IMR-90 (cell line): Measurements from ENCODE around the gene GAS5. TPM values are rescaled to one million over a fixed set of nuclear protein-coding genes. Genes with fewer than 3 reads are reported as not detected.

Source experiments
- ATAC-seq: fragments of 200-7000 bp; cut with Tn5 transposase; 2 replicates; pipeline ENCODE4 v1.9.1; 2020; ENCODE audit warnings: low read depth, mild to moderate bottlenecking, moderate library complexity
- BruUV-seq: library from RNA; stranded (reverse); fragments of 400-500 nt; replicated peaks from 2 replicates; lab custom pipeline; 2021; lab: Mats Ljungman, UMichigan
- CTCF ChIA-PET: fragments of 300-600 bp; formaldehyde crosslinking; extraction: SDS; loops from one replicate; lab custom pipeline; 2021; ENCODE audit warnings: antibody characterized with exemption; lab: Yijun Ruan, JAX
- POLR2A ChIA-PET: fragments of 300-600 bp; sonication (Branson Sonifier 250); formaldehyde crosslinking; loops from one replicate; lab custom pipeline; 2022; ENCODE audit warnings: antibody characterized with exemption; ENCODE audit not compliant: unreplicated experiment; lab: Charles Lee
- DNase-seq: peaks from one replicate; pipeline ENCODE4 v3.0.0; 2013
- H2AFZ ChIP-seq: replicated peaks from 2 replicates; pipeline ENCODE3; 2013; ENCODE audit warnings: low read length, mild to moderate bottlenecking; ENCODE audit not compliant: poor library complexity
- H2AK5ac ChIP-seq: 2 replicates; pipeline ENCODE4 v1.6.1; 2013; ENCODE audit warnings: low read depth, low read length, inconsistent platforms
- H2AK9ac ChIP-seq: replicated peaks from 2 replicates; pipeline ENCODE3; 2013; ENCODE audit warnings: mild to moderate bottlenecking, low read depth, low read length, moderate library complexity; ENCODE audit not compliant: poor library complexity
- H2BK120ac ChIP-seq: 2 replicates; pipeline ENCODE4 v1.6.1; 2013; ENCODE audit warnings: low read depth, low read length, inconsistent platforms
- H2BK15ac ChIP-seq: 3 replicates; pipeline ENCODE4 v1.6.1; 2013; ENCODE audit warnings: low read depth, low read length, inconsistent platforms
- H2BK20ac ChIP-seq: 2 replicates; pipeline ENCODE4 v1.6.1; 2013; ENCODE audit warnings: low read depth, mild to moderate bottlenecking, inconsistent platforms, low read length, moderate library complexity
- H2BK5ac ChIP-seq: 2 replicates; pipeline ENCODE4 v1.6.1; 2013; ENCODE audit warnings: mild to moderate bottlenecking, low read depth, low read length, inconsistent platforms; ENCODE audit not compliant: poor library complexity, severe bottlenecking
- H3K14ac ChIP-seq: replicated peaks from 2 replicates; pipeline ENCODE4 v1.6.1; 2013; ENCODE audit warnings: low read depth, low read length, inconsistent platforms
- H3K18ac ChIP-seq: 2 replicates; pipeline ENCODE4 v1.6.1; 2013; ENCODE audit warnings: low read depth, low read length, control low read depth
- H3K23ac ChIP-seq: 2 replicates; pipeline ENCODE4 v1.6.1; 2013; ENCODE audit warnings: low read depth, low read length, inconsistent platforms
- H3K27ac ChIP-seq: 2 replicates; pipeline ENCODE4 v1.5.1; 2013; ENCODE audit warnings: mild to moderate bottlenecking, control low read depth, low read length; ENCODE audit not compliant: insufficient read depth
- H3K27me3 ChIP-seq: 2 replicates; pipeline ENCODE4 v1.6.1; 2013; ENCODE audit warnings: low read length; ENCODE audit not compliant: control insufficient read depth, insufficient read depth
- H3K36me3 ChIP-seq: 2 replicates; pipeline ENCODE4 v1.6.1; 2013; ENCODE audit warnings: low read length, mixed read lengths; ENCODE audit not compliant: control insufficient read depth, insufficient read depth
- H3K4ac ChIP-seq: 2 replicates; pipeline ENCODE4 v1.6.1; 2013; ENCODE audit warnings: low read depth, low read length, inconsistent platforms
- H3K4me1 ChIP-seq: 2 replicates; pipeline ENCODE4 v1.6.1; 2013; ENCODE audit warnings: low read length, mixed read lengths; ENCODE audit not compliant: control insufficient read depth, insufficient read depth
- H3K4me2 ChIP-seq: 2 replicates; pipeline ENCODE4 v1.6.1; 2013; ENCODE audit warnings: low read depth, mild to moderate bottlenecking, control low read depth, low read length, moderate library complexity
- H3K4me3 ChIP-seq: 2 replicates; pipeline ENCODE4 v1.5.1; 2013; ENCODE audit warnings: low read depth, mild to moderate bottlenecking, control low read depth, low read length, moderate library complexity; ENCODE audit not compliant: insufficient read depth
- H3K56ac ChIP-seq: 2 replicates; pipeline ENCODE4 v1.6.1; 2013; ENCODE audit warnings: low read length, inconsistent platforms; ENCODE audit not compliant: insufficient read depth; ENCODE audit errors: extremely low read depth
- H3K79me1 ChIP-seq, 2 experiments: 2 replicates each; pipeline ENCODE4 v1.6.1; 2013; ENCODE audit warnings: low read length in 2 of 2, inconsistent platforms in 1 of 2, low read depth in 1 of 2
- H3K9ac ChIP-seq: 2 replicates; pipeline ENCODE4 v1.6.1; 2013; ENCODE audit warnings: low read depth, low read length, control low read depth
- H3K9me1 ChIP-seq: 2 replicates; pipeline ENCODE4 v1.6.1; 2013; ENCODE audit warnings: low read length, inconsistent platforms; ENCODE audit not compliant: insufficient read depth
- H3K9me3 ChIP-seq: 2 replicates; pipeline ENCODE4 v1.6.1; 2013; ENCODE audit warnings: low read length; ENCODE audit not compliant: control insufficient read depth, insufficient read depth
- H4K20me1 ChIP-seq: 2 replicates; pipeline ENCODE4 v1.6.1; 2013; ENCODE audit warnings: low read length, inconsistent platforms; ENCODE audit not compliant: insufficient read depth
- H4K5ac ChIP-seq: 2 replicates; pipeline ENCODE4 v1.6.1; 2013; ENCODE audit warnings: mild to moderate bottlenecking, low read depth, low read length, control low read depth
- H4K8ac ChIP-seq, 2 experiments: 2 replicates each; pipeline ENCODE4 v1.6.1; 2013; ENCODE audit warnings: low read depth in 2 of 2, low read length in 2 of 2, control low read depth in 1 of 2, inconsistent platforms in 1 of 2
- H4K91ac ChIP-seq: 2 replicates; pipeline ENCODE4 v1.6.1; 2013; ENCODE audit warnings: low read depth, low read length, inconsistent platforms; ENCODE audit not compliant: insufficient read depth
- CEBPB ChIP-seq: IDR thresholded peaks from 2 replicates; pipeline ENCODE4 v1.6.1; 2012; ENCODE audit warnings: low read depth, low read length, improper control_type of control experiment
- CTCF ChIP-seq: conservative IDR thresholded peaks from 2 replicates; pipeline ENCODE4 v1.5.1; 2012; ENCODE audit warnings: mild to moderate bottlenecking, low read depth, low read length, improper control_type of control experiment
- MAFK ChIP-seq: IDR thresholded peaks from 2 replicates; pipeline ENCODE4 v1.6.1; 2012; ENCODE audit warnings: low read depth, low read length, improper control_type of control experiment
- MAZ ChIP-seq: IDR thresholded peaks from 2 replicates; pipeline ENCODE4 v1.6.1; 2012; ENCODE audit warnings: low read depth, mild to moderate bottlenecking, low read length, improper control_type of control experiment, moderate library complexity, borderline replicate concordance
- NFE2L2 ChIP-seq: fragments of 150-350 bp; IDR thresholded peaks from 2 replicates; pipeline ENCODE4 v1.6.1; 2016; ENCODE audit warnings: low read depth, mild to moderate bottlenecking, low read length
- POLR2A ChIP-seq: IDR thresholded peaks from 2 replicates; pipeline ENCODE4 v1.6.1; 2012; ENCODE audit warnings: mild to moderate bottlenecking, low read depth, low read length
- RAD21 ChIP-seq: IDR thresholded peaks from 2 replicates; pipeline ENCODE4 v1.6.1; 2012; ENCODE audit warnings: low read length, improper control_type of control experiment
- RCOR1 ChIP-seq: IDR thresholded peaks from 2 replicates; pipeline ENCODE4 v1.6.1; 2012; ENCODE audit warnings: mild to moderate bottlenecking, low read length, improper control_type of control experiment; ENCODE audit not compliant: insufficient replicate concordance
- RFX5 ChIP-seq: IDR thresholded peaks from 2 replicates; pipeline ENCODE4 v1.8.0; 2012; ENCODE audit warnings: low read depth, mild to moderate bottlenecking, low read length, moderate library complexity
- USF2 ChIP-seq: fragments of 150-350 bp; IDR thresholded peaks from 2 replicates; pipeline ENCODE4 v1.6.1; 2017; ENCODE audit warnings: mild to moderate bottlenecking, antibody characterized with exemption, low read length, low read depth
- WGBS, 2 experiments: methylation state at CpG; one replicate each; pipeline versions ENCODE4 v1.1.5 to v1.1.7; 2013; ENCODE audit warnings: missing lambda C conversion rate in 2 of 2; ENCODE audit not compliant: insufficient read length in 1 of 2; ENCODE audit errors: extremely low coverage in 2 of 2; 5-methylcytosine and 5-hydroxymethylcytosine counted together
- dilution Hi-C: fragments of 300-500 bp; cut with HindIII; formaldehyde crosslinking; loops from one replicate; pipeline ENCODE4 v1.14.3; 2018; ENCODE audit warnings: low sequenced_read_pairs; ENCODE audit not compliant: unreplicated experiment
- in situ Hi-C: fragments of 300-500 bp; cut with MboI; formaldehyde crosslinking; loops from 3 replicates; pipeline ENCODE4 v1.14.3; 2019; ENCODE audit warnings: low sequenced_read_pairs, inconsistent platforms, mixed read lengths
- intact Hi-C: fragments of 100-400 bp; cut with micrococcal nuclease; formaldehyde crosslinking; loops from 2 replicates; pipeline ENCODE4 v1.10.0; 2022
- polyA plus RNA-seq, 3 experiments: library from polyadenylated mRNA; depleted of rRNA; stranded (reverse); fragments of >200 nt; gene quantifications; 2 replicates each; pipeline ENCODE4 v1.2.3, GENCODE V29; 2012; ENCODE audit warnings: low replicate concordance in 1 of 3
- total RNA-seq: library from RNA; depleted of rRNA; stranded (reverse); fragments of >200 nt; gene quantifications from 2 replicates; pipeline ENCODE4 v1.2.3, GENCODE V29; 2012

Gene GAS5
- total and polyA plus RNA-seq, 2 of the 4 experiments (the other 2 are of a cell fraction): 380 to 737 TPM

- H3K9me3 ChIP-seq: no peaks in the 10 kb centered on the region
- H3K9me1 ChIP-seq: peaks cover 5% of the 10 kb centered on the region
- peak overlapping the region; percentile 93 for H2BK120ac ChIP-seq
- DNase-seq (peak; percentile 88), ATAC-seq (peak; percentile 65)
- H4K20me1 ChIP-seq: peaks cover 3% of the 10 kb centered on the region; the same call in 1 of the 2 replicates
- H3K27ac ChIP-seq: peak overlapping the region; percentile 86
- H3K56ac ChIP-seq: peak overlapping the region; percentile 25
- no peak overlapping the region for H3K4me3 ChIP-seq
- intact Hi-C loops: loop anchor here (1.0 kb wide), 1 partner anchor 29 kb away; the partner anchor contains the start of genes CENPL and DARS2
- no TSS peak for BruUV-seq
- in situ Hi-C loops: no loop called here
- H4K91ac ChIP-seq: peak overlapping the region; percentile 51
- H3K79me1 ChIP-seq: peaks cover 8 to 34% of the 10 kb centered on the region in 2 experiments; a peak in 2 of 4 replicates
- H2AFZ ChIP-seq: peak overlapping the region; percentile 17
- peak overlapping the region; percentile 53; the same call in 2 of the 3 replicates for H2BK15ac ChIP-seq
- no peak for TF ChIP-seq RFX5
- no peak for TF ChIP-seq RCOR1
- TF ChIP-seq MAFK: peak; percentile 77
- no peak for TF ChIP-seq USF2
- peak; percentile 24; the same call in 1 of the 2 replicates for TF ChIP-seq NFE2L2
- no peak for TF ChIP-seq MAZ
- TF ChIP-seq POLR2A: no peak
- no peak for TF ChIP-seq CTCF
- TF ChIP-seq CEBPB: peak; percentile 46
- TF ChIP-seq RAD21: no peak
- H3K23ac ChIP-seq: peak overlapping the region; percentile 81; the same call in 1 of the 2 replicates
- no peak overlapping the region for H3K9ac ChIP-seq
- peak overlapping the region; percentile 58; the same call in 1 of the 2 replicates for H4K5ac ChIP-seq
- dilution Hi-C loops: no loop called here
- H2AK5ac ChIP-seq: peak overlapping the region; percentile 89
- H2BK5ac ChIP-seq: peak overlapping the region; percentile 84
- peak overlapping the region; percentile 28 to 87; a peak in 3 of 4 replicates for H4K8ac ChIP-seq
- H3K18ac ChIP-seq: peak overlapping the region; percentile 78
- peaks cover 18% of the 10 kb centered on the region for H3K4me1 ChIP-seq
- H3K36me3 ChIP-seq: peaks cover 7% of the 10 kb centered on the region
- peak overlapping the region; percentile 82 for H2BK20ac ChIP-seq
- CTCF ChIA-PET: no interaction called here
- H3K4ac ChIP-seq: peak overlapping the region; percentile 72
- peak overlapping the region; percentile 52 for H3K4me2 ChIP-seq
- H3K27me3 ChIP-seq: no peaks in the 10 kb centered on the region
- peak overlapping the region; percentile 62 for H3K14ac ChIP-seq
- POLR2A ChIA-PET: no interaction called here
- no CpG with 5 or more reads among the region's 5 CpGs for WGBS, 2 experiments
- H2AK9ac ChIP-seq: no peak overlapping the region
Measured at GRCh38 chr1:173853074-173853473, 14.7 kb downstream of the GAS5 start.
